HG03097 (cell line): ENCODE results near the gene AP5B1.
"Not testable (repeated sequence)": the region's sequence is repeated elsewhere in the genome, so short reads cannot be mapped to it uniquely, and the experiment has no call there.

Experiments
- ATAC-seq: cut with Tn5 transposase; IDR thresholded peaks from one replicate; pipeline ENCODE4 v1.9.1; 2021; ENCODE audit not compliant: unreplicated experiment, low FRiP score

The AP5B1 gene

DNA sequence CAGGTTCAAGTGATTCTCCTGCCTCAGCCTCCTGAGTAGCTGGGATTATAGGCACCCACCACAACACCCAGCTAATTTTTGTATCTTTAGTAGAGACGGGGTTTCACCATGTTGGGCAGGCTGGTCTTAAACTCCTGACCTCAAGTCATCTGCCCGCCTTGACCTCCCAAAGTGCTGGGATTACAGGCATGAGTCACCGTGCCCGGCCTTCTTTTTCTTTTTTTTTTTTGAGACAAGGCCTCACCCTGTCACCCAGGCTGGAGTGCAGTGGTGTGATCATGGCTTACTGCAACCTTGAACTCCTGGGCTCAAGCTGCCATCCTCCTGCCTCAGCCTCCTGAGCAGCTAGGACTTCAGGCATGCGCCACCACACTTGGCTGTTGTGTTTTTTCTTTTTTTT is 13.0 kb downstream of the AP5B1 start:
- ATAC-seq = not testable (repeated sequence)

DNA sequence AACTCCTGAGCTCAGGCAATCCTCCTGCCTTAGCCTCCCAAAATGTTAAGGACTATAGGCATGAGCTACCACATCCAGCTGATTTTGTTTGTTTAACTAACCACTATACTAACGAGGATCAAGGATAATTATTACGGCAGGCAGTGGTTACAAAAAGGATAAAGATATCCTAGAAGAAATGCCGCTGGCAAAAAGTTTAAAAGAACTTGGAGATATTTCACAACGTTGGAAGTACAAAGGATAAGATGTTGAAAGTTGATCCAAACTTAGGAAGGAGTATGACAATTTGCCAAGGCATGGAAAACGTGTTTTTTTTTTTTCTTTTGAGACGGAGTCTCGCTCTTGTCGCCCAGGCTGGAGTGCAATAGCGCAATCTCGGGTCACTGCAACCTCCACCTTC is 13.4 kb downstream of the AP5B1 start:
- no peak for ATAC-seq

DNA sequence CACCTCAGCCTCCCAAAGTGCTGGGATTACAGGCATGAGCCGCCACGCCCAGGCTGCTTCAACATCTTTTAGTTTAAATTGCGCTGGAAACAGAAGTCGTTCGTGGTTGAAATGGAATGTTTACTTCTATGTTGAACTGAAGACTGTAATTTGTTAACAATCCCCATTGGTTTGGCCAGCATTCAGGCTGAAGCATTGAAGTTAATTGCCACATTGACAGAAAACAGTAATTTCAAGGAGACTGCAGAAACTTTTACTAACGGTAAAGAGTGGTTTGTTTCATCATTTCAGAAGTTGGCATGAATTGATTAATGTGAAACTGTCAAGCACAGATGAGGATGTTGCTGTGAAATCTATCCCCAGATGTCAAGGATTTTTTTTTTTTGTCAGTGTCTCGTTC is 14.2 kb downstream of the AP5B1 start:
- no peak for ATAC-seq

DNA sequence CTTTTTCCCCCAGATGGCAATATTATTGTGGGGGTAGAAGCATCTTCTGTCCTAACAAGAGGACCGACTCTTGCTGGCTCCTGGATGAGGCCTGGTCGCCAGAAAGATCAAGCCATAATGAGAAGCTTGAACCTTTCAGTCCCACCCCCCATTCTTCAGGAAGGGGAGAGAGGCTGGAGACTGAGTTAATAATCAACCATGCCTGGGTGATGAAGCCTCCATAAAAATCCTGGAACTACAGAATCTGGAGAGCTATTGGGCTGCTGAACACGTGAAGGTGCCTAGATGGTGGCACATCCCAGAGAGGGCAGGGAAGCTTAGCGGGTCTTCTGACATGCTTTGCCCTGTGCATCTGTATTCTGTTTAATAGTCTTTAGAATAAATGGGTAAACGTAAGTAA is 16.3 kb downstream of the AP5B1 start:
- ATAC-seq = no peak

DNA sequence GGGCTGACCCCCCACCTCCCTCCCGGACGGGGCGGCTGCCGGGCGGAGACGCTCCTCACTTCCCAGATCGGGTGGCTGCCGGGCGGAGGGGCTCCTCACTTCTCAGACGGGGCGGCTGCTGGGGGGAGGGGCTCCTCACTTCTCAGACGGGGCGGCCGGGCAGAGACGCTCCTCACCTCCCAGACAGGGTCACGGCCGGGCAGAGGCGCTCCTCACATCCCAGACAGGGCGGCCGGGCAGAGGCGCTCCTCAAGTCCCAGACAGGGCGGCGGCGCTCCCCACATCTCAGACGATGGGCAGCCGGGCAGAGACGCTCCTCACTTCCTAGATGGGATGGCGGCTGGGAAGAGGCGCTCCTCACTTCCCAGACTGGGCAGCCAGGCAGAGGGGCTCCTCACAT is 18.0 kb downstream of the AP5B1 start:
- ATAC-seq = not testable (repeated sequence)

DNA sequence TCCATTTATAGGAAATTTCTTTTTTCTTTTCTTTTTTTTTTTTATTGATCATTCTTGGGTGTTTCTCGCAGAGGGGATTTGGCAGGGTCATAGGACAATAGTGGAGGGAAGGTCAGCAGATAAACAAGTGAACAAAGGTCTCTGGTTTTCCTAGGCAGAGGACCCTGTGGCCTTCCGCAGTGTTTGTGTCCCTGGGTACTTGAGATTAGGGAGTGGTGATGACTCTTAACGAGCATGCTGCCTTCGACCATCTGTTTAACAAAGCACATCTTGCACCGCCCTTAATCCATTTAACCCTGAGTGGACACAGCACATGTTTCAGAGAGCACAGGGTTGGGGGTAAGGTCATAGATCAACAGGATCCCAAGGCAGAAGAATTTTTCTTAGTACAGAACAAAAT is 18.6 kb downstream of the AP5B1 start:
- not testable (repeated sequence) for ATAC-seq

DNA sequence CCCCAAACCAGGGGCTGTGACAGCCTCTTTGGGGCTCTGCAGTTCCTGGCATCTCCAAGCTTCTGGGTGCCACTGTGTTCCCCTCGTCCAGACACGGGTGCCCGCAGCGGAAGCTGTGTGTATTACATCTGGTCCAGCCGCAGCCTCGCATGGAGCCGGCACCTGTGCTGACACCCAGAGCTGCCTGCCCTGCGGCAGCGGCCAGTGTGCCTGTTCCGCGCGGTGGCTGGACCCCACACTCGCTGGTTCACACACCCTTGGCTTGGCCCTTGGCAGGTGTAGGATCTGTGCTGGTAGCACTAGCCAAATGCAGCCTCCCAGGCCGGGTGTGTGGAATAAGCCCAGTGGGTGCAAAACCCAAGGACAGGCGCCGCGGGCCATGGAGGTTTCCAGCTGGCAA is 35.7 kb downstream of the AP5B1 start:
- ATAC-seq = no peak

DNA sequence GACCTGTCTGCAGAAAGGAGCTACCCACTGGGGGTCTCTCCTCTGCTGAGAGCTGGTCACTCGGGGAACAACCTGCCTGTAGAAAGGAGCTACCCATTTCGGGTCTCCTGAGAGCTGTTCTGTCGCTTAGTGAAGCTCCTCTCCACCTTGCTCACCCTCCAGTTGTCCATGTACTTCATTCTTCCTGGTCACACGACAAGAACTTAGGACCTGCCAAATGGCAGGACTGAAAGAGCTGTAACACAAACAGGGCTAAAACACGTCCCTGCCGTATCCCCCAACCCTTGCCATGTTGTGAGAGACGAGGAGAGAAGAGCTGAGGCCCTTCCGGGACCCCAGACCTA is 36.1 kb downstream of the AP5B1 start:
- ATAC-seq = no peak

DNA sequence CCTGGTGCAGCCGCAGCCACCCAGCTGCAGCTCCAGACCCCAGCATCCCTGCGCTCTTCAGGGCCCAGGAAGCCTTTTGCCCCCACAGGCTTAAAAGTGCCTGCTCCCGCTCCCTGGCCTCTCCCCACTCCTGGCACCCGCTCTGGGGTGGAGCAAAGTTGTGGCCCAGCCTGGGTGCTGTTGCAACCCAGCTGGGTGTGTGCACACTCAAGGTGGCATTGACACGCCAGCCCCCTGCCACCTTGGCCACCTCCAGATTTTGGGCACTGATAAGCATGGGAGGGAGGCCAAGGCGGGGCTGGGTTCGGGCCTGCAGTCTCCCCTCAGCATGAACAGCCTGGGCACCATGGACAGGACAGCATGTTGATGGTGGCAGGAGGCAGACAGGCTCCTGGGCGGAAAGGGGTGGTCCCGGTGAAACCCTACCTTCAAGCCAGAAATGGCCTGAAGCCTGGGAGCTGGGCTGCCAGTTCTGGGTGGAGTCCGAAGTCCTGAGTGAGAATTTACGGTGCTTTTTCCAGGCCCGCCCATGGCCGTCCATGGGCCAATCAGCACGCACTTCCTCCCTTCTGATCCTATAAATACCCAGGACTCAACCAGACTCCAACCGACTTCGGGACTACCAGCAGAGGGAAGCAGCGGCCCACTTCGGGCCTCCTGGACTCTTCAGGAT is 36.6 kb downstream of the AP5B1 start:
- ATAC-seq = no peak

DNA sequence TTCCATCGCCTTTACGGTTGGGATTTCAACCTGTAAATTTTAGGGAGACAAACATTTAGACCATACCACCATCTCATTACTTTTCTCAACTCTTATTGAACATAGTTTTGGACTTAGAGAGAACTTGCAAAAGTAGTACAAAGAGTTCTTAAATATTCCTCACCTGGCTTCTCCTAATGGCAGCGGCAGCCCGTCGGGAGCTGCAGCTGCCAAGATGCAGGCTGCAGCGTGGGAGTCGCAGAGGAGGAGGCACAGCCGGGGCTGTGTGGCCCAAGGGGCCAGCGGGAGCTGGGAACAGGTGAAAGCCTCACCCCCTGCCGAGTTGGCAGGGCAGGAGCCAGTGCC is 37.1 kb downstream of the AP5B1 start:
- no peak for ATAC-seq

DNA sequence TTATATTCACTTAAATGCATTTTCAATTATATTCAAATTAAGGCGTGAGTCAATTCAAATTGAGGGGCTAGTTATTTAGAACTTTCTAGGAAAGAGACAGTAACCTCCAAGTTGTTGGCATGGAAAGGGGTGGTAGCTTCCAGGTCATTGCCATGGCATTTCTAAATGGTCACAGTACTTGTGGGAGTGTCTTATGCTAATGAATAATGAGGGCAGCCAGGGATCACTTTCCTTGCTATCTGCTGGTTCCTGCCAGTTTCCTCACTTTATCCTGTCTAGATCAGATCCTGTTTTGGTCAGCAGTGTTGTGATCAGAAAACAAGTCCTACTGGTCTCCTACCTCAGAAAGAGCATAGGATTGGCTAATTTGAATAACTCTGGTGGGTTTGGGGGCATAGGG is 38.4 kb downstream of the AP5B1 start:
- no peak for ATAC-seq

DNA sequence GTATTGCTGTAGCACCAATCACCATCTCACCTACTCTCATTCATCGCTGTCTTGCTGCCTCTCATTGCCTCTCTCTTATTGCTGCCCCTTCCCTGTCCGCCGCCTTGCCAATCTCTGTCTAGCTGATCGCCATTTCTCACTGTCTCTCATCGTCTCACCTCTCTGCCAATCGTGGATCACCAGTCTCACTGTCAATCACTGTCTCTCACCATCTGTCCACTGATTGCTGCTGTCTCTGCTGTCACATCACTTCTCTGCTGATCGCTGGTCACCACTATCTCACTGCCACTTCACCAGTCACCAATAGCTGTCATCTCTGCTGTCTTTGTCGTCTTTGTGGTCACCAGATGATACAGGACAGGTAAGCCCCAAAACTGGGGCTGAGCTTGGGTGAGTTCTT is 39.6 kb downstream of the AP5B1 start:
- no peak for ATAC-seq

DNA sequence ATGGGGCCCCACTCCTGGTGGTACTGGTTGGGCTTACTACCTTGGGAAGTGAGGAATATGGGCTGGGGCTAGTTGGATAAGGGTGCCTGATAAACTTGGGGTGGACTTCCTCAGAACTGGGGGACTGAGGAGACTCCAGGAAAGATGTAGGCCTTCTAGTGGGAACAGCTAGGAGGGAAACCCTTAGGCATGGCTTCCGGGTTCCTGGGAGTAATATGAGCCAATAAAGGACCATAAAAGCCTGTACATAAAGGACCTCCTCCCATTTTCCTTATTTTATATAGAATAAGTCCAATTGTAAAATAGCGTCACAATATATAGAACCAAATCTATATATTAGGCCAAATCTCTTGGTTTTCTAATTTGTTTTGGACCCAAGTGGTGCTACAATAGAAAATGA is 41.8 kb downstream of the AP5B1 start:
- no peak for ATAC-seq

DNA sequence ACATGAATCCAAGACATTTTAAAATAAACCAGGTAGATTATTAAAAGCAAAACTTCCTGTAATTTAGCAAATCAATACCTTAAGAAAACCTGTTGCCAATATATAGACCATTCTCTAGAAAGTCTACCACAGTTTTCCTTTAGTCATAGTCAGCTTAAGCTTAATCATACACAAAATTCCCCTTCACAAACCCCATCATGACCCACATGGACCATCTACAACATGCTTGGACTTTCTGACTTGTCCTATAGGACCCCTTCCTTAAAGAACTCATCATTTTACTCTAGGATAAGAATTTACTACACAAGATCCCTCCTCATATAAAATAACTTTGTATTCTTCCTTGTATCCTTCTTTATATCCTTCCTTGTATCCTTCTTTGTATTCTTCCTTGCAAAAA is 44.0 kb downstream of the AP5B1 start:
- ATAC-seq = no peak

DNA sequence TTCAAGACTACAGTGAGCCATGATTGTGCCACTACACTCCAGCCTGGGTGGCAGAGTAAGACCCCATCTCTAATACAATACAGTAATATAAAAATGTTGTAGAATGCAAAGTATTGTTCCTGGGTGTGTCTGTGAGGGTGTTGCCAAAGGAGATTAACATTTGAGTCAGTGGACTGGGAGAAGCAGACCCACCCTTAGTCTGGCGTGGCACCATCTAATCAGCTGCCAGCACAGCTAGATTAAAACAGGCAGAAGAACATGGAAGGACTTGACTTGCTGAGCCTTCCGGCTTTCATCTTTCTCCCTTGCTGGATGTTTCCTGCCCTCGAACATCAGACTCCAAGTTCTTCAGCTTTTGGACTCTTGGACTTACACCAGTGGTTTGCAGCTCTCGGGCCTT is 45.7 kb downstream of the AP5B1 start:
- ATAC-seq = not testable (repeated sequence)

DNA sequence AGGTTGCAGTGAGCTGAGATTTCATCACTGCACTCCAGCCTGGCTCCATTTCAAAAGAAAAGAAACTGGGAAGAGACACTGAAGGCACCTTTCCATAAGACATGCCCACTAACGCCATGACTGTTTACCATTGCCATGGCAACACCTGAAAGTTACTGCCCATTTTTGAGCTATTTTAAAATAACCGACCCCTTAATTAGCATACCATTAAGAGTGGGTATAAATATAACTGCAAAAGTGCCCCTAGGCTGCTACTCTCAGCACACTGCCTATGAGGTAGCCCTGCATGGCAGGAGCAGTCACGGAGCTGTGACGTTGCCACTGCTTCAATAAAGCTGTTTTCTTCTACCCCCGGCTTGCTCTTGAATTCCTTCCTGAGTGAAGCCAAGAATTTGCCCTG is 50.3 kb downstream of the AP5B1 start:
- no peak for ATAC-seq

DNA sequence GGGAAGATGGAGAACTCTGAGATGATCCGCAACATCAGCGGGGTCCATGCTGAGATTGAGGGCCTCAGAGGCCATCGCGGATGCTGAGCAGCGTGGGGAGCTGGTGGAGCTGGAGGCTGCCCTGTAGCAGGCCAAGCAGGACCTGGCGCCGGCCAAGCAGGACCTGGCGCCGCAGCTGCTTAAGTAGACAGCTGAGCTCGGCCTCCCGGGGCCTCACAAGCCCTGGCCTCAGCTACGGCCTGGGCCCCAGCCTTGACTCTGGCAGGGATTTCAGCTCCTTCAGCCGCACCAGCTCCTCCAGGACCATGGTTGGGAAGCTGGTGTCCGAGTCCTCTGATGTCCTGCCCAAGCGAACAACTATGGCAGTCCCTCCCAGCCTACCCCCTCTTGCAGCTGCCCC is 52.9 kb downstream of the AP5B1 start:
- no peak for ATAC-seq

DNA sequence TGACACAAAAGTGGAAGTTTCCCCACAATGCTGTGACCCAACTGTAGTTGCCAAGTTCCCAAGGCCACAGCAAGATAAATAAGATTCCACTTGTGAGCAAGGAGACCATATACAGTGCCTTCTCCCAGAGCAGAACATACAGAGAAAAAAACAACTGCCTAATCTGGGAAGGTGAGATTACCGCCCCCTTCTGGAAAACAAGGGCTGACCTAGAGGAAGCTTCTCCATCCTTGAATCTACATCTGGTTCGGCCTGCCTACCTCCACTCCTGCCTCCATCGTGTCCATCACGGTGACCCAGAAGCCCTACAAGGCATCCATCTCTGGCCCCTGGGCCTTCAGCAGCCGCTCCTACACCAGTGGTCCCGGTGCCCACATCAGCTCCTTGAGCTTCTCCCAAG is 54.1 kb downstream of the AP5B1 start:
- no peak for ATAC-seq
